Testis (tissue), 5 donors: ENCODE data around the gene RNF152. TPM values are rescaled to one million over a fixed set of nuclear protein-coding genes. Genes with fewer than 3 reads are reported as not detected.

Experiments
- DNase-seq: peaks from one replicate; pipeline ENCODE4 v3.0.0-alpha.2; 2019
- H3K27ac ChIP-seq, 2 donors: fragments of 200-600 bp; sonication (generic); one replicate each; pipeline ENCODE4 v1.5.1; 2019
- H3K27me3 ChIP-seq: fragments of 200-600 bp; sonication (generic); one replicate; pipeline ENCODE4 v1.5.1; 2019
- H3K36me3 ChIP-seq: fragments of 200-600 bp; sonication (generic); one replicate; pipeline ENCODE4 v1.5.1; 2017; ENCODE audit warnings: low read depth; ENCODE audit errors: missing control alignments
- H3K4me1 ChIP-seq: fragments of 200-600 bp; sonication (generic); one replicate; pipeline ENCODE4 v1.5.1; 2019
- H3K4me3 ChIP-seq, 2 donors: fragments of 200-600 bp; sonication (generic); one replicate each; pipeline ENCODE4 v1.5.1; 2017 to 2019
- H3K9me3 ChIP-seq: fragments of 200-600 bp; sonication (generic); one replicate; pipeline ENCODE4 v1.5.1; 2017
- POLR2A ChIP-seq: fragments of 450-650 bp; IDR thresholded peaks from one replicate; pipeline ENCODE4 v1.6.1; 2017; ENCODE audit warnings: antibody characterized with exemption, mild to moderate bottlenecking, moderate library complexity
- WGBS, 2 donors: methylation state at CpG; one replicate each; pipeline ENCODE4 v1.1.5; 2018; 5-methylcytosine and 5-hydroxymethylcytosine counted together
- intact Hi-C: fragments of 100-400 bp; cut with DNase I; formaldehyde crosslinking; loops from one replicate; pipeline ENCODE4 v1.15.1; 2023; ENCODE audit warnings: low total_unique reads
- long read RNA-seq, 2 donors: transcript quantifications; one replicate each; lab custom pipeline, GENCODE V29; 2026
- polyA plus RNA-seq: library from polyadenylated mRNA; stranded (reverse); fragments of 350-450 nt; fragmentation: Illumina TruSeq; extraction: RNeasy Lipid Tissue Mini Kit (QIAGEN cat#74804); gene quantifications from one replicate; pipeline ENCODE4 v1.2.3, GENCODE V29; 2014; ENCODE audit warnings: low read depth, low replicate concordance; ENCODE audit not compliant: insufficient read depth
- total RNA-seq, 2 donors: library from RNA; depleted of rRNA; stranded (reverse); fragments of >200 nt; gene quantifications; one replicate each; pipeline ENCODE4 v1.2.3, GENCODE V29; 2016
- TF ChIP-seq, protein P1 (sequence below), 3 experiments: fragments of 450-650 bp in 2 of 3; fragments of 200-600 bp in 1 of 3; sonication (generic) in 1 of 3; IDR thresholded peaks; one replicate each; pipeline ENCODE4 v1.5.1; 2016 to 2019; ENCODE audit warnings: antibody characterized with exemption in 3 of 3, mild to moderate bottlenecking in 2 of 3, moderate library complexity in 1 of 3

The RNF152 gene
- 10 to 100 TPM; 10.8 to 20.3 TPM for total RNA-seq
- 2.3 TPM for polyA plus RNA-seq
- long read RNA-seq, donor 1, partial matches to known transcripts, result 0 of 1 reads
- long read RNA-seq, donor 1, other reads (novel, unspliced or antisense), result 0 of 1 reads
- long read RNA-seq, donor 2, partial matches to known transcripts, result 0 of 1 reads
- long read RNA-seq, donor 2, other reads (novel, unspliced or antisense), result 0 of 1 reads

- Histone ChIP-seq H3K36me3 (no peaks in the 10 kb centered on the region), H3K27me3 (no peaks in the 10 kb centered on the region), H3K27ac (peak within 1 kb of the TSS; percentile 91 to 95), H3K4me3 (peak within 1 kb of the TSS; percentile 91 to 97), H3K4me1 (peaks cover 3% of the 10 kb centered on the region), H3K9me3 (no peaks in the 10 kb centered on the region)
- WGBS, 2 donors, result 2 to 3% methylated on average over 21 to 28 of the region's 28 CpGs
- intact Hi-C loops, result loop anchor here (10.0 kb wide), 1 partner anchor 158 kb away; no protein-coding TSS in a partner anchor
- TF ChIP-seq POLR2A, result no peak
- TF ChIP-seq, protein P1, sequence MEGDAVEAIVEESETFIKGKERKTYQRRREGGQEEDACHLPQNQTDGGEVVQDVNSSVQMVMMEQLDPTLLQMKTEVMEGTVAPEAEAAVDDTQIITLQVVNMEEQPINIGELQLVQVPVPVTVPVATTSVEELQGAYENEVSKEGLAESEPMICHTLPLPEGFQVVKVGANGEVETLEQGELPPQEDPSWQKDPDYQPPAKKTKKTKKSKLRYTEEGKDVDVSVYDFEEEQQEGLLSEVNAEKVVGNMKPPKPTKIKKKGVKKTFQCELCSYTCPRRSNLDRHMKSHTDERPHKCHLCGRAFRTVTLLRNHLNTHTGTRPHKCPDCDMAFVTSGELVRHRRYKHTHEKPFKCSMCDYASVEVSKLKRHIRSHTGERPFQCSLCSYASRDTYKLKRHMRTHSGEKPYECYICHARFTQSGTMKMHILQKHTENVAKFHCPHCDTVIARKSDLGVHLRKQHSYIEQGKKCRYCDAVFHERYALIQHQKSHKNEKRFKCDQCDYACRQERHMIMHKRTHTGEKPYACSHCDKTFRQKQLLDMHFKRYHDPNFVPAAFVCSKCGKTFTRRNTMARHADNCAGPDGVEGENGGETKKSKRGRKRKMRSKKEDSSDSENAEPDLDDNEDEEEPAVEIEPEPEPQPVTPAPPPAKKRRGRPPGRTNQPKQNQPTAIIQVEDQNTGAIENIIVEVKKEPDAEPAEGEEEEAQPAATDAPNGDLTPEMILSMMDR (IDR thresholded peaks at IDR 0.05), result no peak
- DNase-seq, result peak; percentile 55
These were observed at the start of gene RNF152 for GRCh38 chr18:61892683-61893308. Gene RNF152, minus strand, starts transcription at chr18:61893007. Its CDS starts 76,544 bp downstream, at chr18:61816463.

GRCh38 chr18:61941948-61942471 lies 49.2 kb upstream of the RNF152 start:
- WGBS, 2 donors, result 85 to 96% methylated on average over 1 of the region's 1 CpG
- Histone ChIP-seq H3K36me3 (no peaks in the 10 kb centered on the region), H3K9me3 (no peaks in the 10 kb centered on the region), H3K4me1 (no peaks in the 10 kb centered on the region), H3K4me3 (no peak overlapping the region), H3K27me3 (no peaks in the 10 kb centered on the region), H3K27ac (no peak overlapping the region)
- intact Hi-C loops, result no loop called here
- TF ChIP-seq, protein P1 (IDR thresholded peaks at IDR 0.05), result no peak
- TF ChIP-seq POLR2A, result no peak
- DNase-seq, result no peak

DNA sequence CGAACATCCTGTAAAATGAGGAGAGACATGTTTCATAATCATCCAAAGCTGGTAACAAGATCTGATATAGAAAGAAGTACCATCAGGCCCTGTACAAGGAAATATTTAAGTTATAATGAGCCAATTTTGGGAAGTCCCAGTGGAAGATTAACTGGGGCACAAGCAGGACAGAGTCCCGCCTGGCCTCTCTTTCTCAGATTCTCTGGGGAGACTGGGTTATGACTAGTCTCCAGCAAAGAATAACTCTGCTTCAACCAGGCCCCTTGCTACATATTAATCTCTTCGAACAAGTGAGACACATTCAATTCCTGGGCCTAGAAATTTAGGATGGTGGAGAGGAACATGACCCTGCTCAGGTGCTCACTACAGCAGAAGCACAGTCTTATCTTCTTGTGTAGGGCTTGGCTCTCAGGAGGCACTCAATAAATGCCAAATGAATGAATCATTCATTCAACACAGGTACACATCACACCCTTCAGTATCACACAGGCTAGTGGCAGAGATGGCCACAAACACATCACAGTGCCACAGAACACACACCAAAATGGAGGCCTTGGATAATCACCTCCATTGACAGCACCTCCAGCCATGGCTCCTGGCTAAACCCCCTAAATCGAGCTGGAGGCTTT lies 46.4 kb upstream of the RNF152 start:
- no peaks in the 10 kb centered on the region for H3K9me3 ChIP-seq
- no peak overlapping the region for H3K4me3 ChIP-seq
- no peaks in the 10 kb centered on the region for H3K27me3 ChIP-seq
- intact Hi-C loops, result no loop called here
- DNase-seq, result no peak
- no peaks in the 10 kb centered on the region for H3K36me3 ChIP-seq
- TF ChIP-seq, protein P1 (IDR thresholded peaks at IDR 0.05), result no peak
- no peak for TF ChIP-seq POLR2A
- 81 to 84% methylated on average over 4 of the region's 4 CpGs for WGBS, 2 donors
- H3K4me1 ChIP-seq, result no peaks in the 10 kb centered on the region
- H3K27ac ChIP-seq, result no peak overlapping the region

DNA sequence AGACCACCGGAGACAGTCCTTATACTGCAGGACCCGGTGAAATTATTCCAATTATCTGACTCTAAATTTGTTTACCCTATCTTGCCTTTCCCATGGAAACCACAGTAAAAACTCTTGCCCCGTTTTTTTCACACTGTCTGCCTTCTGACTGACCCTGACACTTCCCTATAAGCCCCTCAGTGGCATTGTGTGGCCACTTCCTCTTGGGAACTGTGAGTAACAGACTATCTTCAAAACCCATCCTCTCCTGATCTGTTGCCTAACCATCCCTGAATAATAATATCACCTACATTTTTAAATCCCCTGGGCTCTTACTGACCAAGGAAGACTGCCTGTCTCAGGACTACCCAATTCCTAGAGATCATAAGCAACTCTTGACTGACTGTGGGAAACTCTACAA lies 42.6 kb upstream of the RNF152 start:
- Histone ChIP-seq H3K9me3 (no peaks in the 10 kb centered on the region), H3K36me3 (no peaks in the 10 kb centered on the region), H3K27ac (no peak overlapping the region), H3K4me1 (no peaks in the 10 kb centered on the region), H3K4me3 (no peak overlapping the region), H3K27me3 (no peaks in the 10 kb centered on the region)
- DNase-seq, result no peak
- WGBS, 2 donors, result 74 to 76% methylated on average over 3 of the region's 3 CpGs
- TF ChIP-seq POLR2A, result no peak
- TF ChIP-seq, protein P1 (IDR thresholded peaks at IDR 0.05), result no peak
- intact Hi-C loops, result no loop called here
